NCI-H2196 treated with DMSO at 0.1 percent for 48 hours (cell line): ENCODE measurements around the gene RNF212B.
"Not testable (repeated sequence)": the region's sequence is repeated elsewhere in the genome, so short reads cannot be mapped to it uniquely, and the experiment has no call there.

Experiments
- DNase-seq: peaks from one replicate; lab custom pipeline; 2025; ENCODE audit not compliant: unreplicated experiment; lab: John Stamatoyannopoulos, UW

RNF212B gene

DNA sequence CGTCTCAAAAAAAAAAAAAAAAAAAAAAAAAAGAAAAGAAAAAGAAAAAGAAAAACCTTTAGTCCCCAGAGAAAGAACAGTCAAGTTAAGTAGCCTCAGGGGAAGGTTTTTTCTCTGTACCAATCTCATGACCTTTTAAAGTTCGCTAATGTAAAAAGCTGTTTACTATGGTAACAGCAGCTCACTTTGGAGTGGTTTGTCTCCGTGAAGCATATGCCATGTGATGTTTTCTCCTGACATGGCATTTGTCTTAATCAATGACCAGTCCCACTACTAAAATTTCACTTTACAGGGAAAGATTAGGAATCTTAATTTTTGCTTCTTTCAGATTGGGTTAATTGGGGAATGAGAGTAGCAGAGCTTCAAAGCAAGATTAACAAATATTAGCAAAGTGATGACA lies 4.3 kb downstream of the RNF212B start:
- no peak for DNase-seq

DNA sequence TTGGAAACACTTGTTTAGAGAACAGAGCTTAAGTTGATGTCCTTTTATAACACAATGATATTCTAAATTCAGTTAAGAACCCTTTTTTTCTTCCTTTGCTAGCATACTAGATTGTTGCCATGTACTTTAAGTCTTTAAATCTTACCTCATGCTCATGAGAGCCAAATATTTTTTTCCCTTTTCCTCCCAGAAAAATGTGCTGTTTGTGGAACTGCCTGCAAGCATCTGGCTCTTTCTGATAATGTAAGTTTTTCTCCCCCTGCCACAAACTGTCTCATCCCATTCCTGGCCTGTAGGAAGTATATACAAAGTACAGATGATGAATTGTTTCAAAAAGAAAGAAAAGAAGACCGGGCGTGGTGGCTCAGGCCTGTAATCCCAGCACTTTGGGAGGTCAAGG lies 5.3 kb downstream of the RNF212B start:
- DNase-seq = no peak

DNA sequence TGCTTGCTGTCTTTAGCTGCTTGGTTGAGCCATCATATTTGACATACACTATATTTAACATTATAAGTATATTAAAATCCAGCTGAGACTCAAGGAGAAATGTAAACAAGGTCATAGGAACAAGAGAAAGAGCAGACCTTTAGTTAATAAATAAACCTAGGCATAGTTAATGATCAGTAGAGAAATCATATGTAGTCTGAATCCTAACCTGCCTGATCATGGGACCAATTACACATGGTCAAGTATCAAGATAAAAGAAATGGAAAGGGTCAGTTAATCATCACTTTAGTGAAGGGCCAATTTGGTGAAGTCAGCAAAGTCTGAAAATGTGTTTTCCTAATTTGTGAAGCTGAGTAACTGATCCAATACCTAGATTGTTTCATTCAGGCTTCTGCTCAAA lies 7.5 kb downstream of the RNF212B start:
- no peak for DNase-seq

GRCh38 chr14:23248601-23249000 lies 10.9 kb downstream of the RNF212B start:
- no peak for DNase-seq

GRCh38 chr14:23249824-23250223 lies 12.1 kb downstream of the RNF212B start:
- DNase-seq = no peak

DNA sequence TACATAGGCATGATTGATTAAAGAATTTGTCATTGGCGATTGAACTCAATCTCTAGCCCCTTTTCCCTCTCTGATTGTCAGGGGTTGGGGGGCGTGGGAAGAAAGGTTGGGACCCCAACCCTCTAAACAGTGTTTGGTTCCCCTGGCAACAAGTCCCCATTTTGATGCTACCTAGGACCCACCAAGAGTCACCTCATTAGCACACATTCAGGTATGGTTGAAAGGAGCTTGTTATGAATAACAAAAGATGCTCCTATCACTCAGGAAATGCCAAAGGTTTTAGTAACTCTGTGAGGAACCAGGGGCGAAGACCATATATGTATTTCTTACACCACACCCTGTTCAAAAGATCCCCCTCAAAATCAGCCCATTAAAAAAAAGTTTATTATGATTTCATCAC lies 14.3 kb downstream of the RNF212B start:
- DNase-seq = no peak

DNA sequence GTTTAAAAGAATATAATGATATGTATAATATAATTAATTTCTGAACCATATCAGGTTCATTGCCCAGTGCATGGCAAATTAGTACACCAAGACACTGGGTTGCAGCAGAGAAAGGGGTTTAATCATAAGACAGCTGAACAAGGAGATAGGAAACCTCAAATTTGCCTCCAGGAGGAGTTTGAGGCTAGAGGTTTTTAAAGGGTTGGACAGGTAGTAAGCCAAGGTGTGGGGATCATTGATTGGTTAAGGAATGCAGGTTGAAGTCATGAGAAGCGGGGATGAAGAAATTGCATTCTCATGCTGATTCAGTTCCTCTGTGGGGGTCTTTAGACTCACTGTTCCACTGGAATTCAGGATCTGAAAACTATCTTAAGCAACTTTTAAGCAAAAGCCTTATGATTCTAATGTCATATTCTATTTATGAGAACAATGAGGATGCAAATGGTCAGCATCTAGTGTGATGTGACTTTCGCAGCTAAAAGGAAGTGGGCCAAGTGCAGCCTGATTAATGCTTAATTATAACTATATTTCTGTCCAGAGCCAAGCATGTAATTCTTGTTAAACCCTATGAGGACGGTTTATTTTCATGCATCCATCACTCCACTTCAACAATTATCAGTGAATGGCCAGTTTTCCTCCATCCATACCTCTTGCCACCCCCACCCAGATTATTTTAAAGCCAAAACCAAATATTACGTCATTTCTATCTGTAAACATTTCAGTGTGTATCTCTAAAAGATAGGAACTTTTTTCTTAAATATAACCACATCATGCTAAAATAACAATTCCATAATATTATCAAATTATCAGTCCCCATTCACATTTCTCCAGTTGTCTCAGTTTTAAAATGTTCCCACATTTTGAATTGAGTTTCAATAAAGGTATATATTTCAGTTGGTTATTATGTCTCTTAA lies 14.9 kb downstream of the RNF212B start:
- no peak for DNase-seq

GRCh38 chr14:23258256-23258655 lies 20.5 kb downstream of the RNF212B start:
- DNase-seq = no peak

- DNase-seq = no peak
Observed at GRCh38 chr14:23259426-23259825, 21.7 kb downstream of the RNF212B start.

DNA sequence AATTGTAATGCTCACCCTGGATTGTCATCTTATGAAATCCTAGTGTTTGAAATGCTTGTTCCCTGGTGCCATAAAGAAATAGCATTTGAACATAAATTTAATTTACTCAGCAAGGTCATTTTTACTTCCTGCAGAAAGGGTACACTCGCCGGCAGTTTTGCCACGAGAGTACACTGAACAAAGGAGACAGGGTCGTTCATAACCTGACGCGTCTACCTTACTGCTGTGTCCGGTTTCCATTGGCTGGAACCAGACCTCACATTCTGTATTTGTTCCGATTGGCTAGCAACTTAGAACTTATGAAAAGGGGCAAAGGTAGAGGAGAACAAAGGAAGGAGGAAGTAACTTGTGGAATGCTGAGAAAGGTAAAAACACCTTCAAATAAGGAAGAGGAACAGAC lies 23.1 kb downstream of the RNF212B start:
- DNase-seq = not testable (repeated sequence)

GRCh38 chr14:23269193-23269592 lies 31.5 kb downstream of the RNF212B start:
- no peak for DNase-seq

DNA sequence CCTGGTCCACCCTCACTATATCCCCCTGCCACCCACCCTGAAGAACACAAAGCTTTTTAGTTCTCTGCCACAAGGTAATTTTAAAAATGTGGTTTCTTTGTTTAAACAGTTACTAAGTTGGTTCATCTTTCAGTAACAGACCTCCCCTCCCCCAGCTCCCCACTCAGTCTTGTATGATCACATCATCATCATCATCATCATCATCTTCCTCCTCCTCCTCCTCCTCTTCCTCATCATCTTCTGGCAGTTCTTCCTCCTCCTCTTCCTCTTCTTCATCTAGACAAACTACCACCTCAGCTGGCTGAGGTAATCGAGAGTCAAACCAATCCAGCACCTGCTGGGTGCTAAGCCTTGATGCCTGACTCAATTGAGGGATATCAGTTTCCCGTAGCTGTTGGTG lies 37.7 kb downstream of the RNF212B start:
- no peak for DNase-seq

GRCh38 chr14:23277189-23277588 lies 39.5 kb downstream of the RNF212B start:
- DNase-seq = no peak

- not testable (repeated sequence) for DNase-seq
Observed at GRCh38 chr14:23277928-23278327, 40.2 kb downstream of the RNF212B start.

DNA sequence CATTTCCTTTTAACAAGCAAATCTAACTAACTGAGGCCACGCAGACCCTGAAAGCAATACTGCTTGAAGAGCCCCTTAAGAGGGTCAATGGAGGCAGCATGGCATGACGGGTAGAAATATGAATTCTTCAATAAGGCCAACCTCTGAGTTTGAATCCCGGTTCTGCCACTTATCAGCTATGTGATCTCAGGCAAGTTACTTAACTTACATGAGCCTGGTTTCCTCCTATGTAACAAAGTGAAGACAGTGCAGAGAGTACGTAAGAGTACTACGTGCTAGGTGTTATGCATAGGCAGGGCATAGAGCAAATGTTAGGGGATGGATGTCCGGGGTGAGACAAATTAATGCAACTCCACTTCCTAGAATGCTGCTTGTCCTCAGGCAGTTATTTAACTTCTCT lies 43.5 kb downstream of the RNF212B start:
- DNase-seq = no peak

DNA sequence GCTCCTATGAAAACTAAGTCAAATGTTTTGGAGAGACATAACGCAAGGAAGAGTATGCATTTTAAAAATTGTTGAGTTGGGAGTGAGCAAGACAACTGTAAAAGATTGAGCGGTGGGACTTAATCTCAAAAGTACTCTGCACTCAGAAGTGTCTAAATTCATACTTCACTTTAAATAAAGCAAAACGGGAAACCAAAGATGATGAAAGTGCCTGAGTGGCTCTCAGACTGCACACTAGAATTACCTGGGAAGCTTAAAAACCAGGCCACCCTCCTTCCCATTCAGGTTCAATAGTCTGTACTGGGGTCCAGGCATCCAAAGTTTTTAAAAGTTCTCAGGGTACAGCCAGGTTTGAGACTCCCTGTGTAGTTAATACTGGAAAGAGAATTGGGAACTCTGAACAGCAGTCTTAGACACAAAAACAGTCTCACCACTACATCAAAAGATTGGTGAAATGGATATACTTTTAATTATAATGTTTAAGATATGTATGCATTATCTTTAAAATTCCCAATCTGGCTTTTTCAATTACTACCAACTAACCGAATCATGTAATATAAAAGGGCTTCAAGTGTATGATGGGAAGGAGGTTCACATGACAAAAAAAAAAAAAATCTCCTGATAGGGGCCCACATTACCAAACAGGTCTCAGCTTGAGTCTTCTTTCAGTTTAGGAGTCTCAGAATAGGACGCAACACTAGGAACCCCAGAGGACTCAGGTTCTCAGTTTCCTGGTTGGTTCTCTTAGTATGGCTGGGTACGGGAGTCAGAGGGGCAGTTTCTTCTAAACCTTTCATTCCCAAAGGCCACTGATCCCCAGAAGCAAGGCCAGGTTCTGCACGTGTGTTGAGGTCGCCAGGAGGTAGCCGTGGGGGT lies 47.2 kb downstream of the RNF212B start:
- DNase-seq = no peak

- DNase-seq = no peak
Observed at GRCh38 chr14:23285530-23286019, 47.8 kb downstream of the RNF212B start.

- DNase-seq = peak; percentile 98
Observed at GRCh38 chr14:23286020-23286901, 48.5 kb downstream of the RNF212B start, which contains the start of gene HOMEZ. TSS of gene HOMEZ (minus strand) at chr14:23286132. CDS start at chr14:23285952, 180 bp downstream.

DNA sequence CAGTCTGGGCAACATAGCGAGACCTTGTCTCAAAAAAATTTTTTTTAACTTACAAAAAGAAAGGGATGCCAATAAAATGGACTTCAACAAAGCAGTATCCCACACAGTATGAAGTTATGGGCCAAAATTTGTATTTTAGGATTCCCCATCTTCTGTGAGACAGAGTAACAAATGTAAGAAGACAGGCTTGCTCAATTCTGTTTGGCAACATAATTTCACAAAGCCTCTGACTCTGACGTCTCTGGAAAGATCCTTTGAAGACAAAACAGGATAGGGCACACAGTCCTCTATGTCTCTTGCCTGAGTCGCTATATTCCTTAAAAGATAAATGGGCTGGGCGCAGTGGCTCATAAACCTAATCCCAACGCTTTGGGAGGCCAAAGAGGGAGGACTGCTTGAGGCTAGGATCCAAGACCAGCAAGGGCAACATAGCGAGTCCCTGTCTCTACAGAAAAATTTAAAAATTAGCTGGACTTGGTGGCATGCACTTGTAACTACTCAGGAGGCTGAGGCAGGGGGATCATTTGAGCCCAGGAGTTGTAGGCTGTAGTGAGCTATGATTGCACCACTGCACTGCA lies 49.3 kb downstream of the RNF212B start:
- no peak for DNase-seq
